OCI-LY1 (cell line): ENCODE measurements around the gene STK4.

Experiments
- H2AFZ ChIP-seq: fragments of 200-600 bp; sonication (generic), shearing (Covaris generic); 2 replicates; pipeline ENCODE4 v1.6.0; 2014; ENCODE audit warnings: antibody characterized with exemption, mild to moderate bottlenecking, low read length
- H3F3A ChIP-seq: fragments of 200-600 bp; sonication (generic), shearing (Covaris generic); 2 replicates; pipeline ENCODE4 v1.6.0; 2014; ENCODE audit warnings: mild to moderate bottlenecking, antibody characterized with exemption, low read length, moderate library complexity; ENCODE audit not compliant: insufficient read depth
- H3K27ac ChIP-seq: fragments of 200-600 bp; sonication (generic); 2 replicates; pipeline ENCODE4 v1.5.1; 2014; ENCODE audit warnings: low read length, mixed run types, mild to moderate bottlenecking, low read depth; ENCODE audit not compliant: poor library complexity, severe bottlenecking
- H3K27me3 ChIP-seq: fragments of 200-600 bp; sonication (generic); 2 replicates; pipeline ENCODE4 v1.6.0; 2014; ENCODE audit warnings: antibody characterized with exemption, mild to moderate bottlenecking, low read length, moderate library complexity; ENCODE audit not compliant: insufficient read depth
- H3K36me3 ChIP-seq: fragments of 200-600 bp; sonication (generic); 2 replicates; pipeline ENCODE4 v1.6.1; 2014; ENCODE audit warnings: mild to moderate bottlenecking, antibody characterized with exemption, low read length, moderate library complexity, mixed read lengths; ENCODE audit not compliant: insufficient read depth
- H3K4me1 ChIP-seq: fragments of 200-600 bp; sonication (generic); 2 replicates; pipeline ENCODE4 v1.5.1; 2014; ENCODE audit warnings: mild to moderate bottlenecking, low read length, moderate library complexity; ENCODE audit not compliant: insufficient read depth, severe bottlenecking
- H3K4me2 ChIP-seq: fragments of 200-600 bp; sonication (generic), shearing (Covaris generic); 2 replicates; pipeline ENCODE4 v1.6.1; 2014; ENCODE audit warnings: low read length
- H3K4me3 ChIP-seq: fragments of 200-600 bp; sonication (generic); 2 replicates; pipeline ENCODE4 v1.5.1; 2014; ENCODE audit warnings: low read length, low read depth, mild to moderate bottlenecking, mixed read lengths; ENCODE audit not compliant: poor library complexity, severe bottlenecking
- H3K79me2 ChIP-seq: fragments of 200-600 bp; shearing (Covaris generic); 2 replicates; pipeline ENCODE4 v1.6.1; 2016; ENCODE audit warnings: mixed run types, low read length, mixed read lengths; ENCODE audit not compliant: insufficient read depth
- H3K9ac ChIP-seq: fragments of 200-600 bp; sonication (generic), shearing (Covaris generic); 2 replicates; pipeline ENCODE4 v1.6.1; 2014; ENCODE audit warnings: mild to moderate bottlenecking, low read length, mixed read lengths
- H3K9me2 ChIP-seq: fragments of 200-600 bp; sonication (generic), shearing (Covaris generic); 2 replicates; pipeline ENCODE4 v1.6.1; 2014; ENCODE audit warnings: low read depth, mild to moderate bottlenecking, low read length, mixed read lengths
- H3K9me3 ChIP-seq: fragments of 200-600 bp; shearing (Covaris generic); 2 replicates; pipeline ENCODE4 v1.6.1; 2014; ENCODE audit warnings: low read length, mixed read lengths
- H4K20me1 ChIP-seq: fragments of 200-600 bp; sonication (generic), shearing (Covaris generic); 2 replicates; pipeline ENCODE4 v1.6.0; 2016; ENCODE audit warnings: mild to moderate bottlenecking, low read length; ENCODE audit not compliant: insufficient read depth
- EZH2 ChIP-seq: fragments of 200-600 bp; sonication (generic), shearing (Covaris generic); IDR thresholded peaks from 2 replicates; pipeline ENCODE4 v1.8.0; 2017; ENCODE audit warnings: borderline replicate concordance, mixed run types, mild to moderate bottlenecking, antibody characterized with exemption, low read length, moderate library complexity, mixed read lengths
- TF ChIP-seq, protein P1 (sequence below): fragments of 200-600 bp; sonication (generic), shearing (Covaris generic); IDR thresholded peaks from 2 replicates; pipeline ENCODE4 v1.5.1; 2017; ENCODE audit warnings: mild to moderate bottlenecking, antibody characterized with exemption, low read length, moderate library complexity, mixed read lengths

Gene STK4

DNA sequence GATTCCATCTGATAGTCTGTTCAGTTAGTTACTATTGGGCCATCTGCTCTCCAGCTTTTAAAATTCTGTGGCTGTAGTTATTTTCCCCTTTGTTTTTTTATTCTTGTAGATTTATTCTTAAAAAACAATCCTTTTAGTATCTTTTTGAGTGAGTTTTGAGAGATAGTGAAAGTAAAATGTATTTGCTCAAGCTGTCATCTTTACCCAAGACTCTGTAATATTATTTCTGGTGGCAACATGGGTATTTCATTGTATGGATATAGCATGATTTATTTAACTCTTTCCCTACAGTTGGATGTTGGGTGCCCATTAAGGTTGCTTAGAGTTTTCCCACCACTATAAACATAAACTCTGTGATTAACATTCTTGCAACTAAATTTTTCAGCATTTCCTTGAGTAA, 24.6 kb downstream of the STK4 start:
- TF ChIP-seq, protein P1, sequence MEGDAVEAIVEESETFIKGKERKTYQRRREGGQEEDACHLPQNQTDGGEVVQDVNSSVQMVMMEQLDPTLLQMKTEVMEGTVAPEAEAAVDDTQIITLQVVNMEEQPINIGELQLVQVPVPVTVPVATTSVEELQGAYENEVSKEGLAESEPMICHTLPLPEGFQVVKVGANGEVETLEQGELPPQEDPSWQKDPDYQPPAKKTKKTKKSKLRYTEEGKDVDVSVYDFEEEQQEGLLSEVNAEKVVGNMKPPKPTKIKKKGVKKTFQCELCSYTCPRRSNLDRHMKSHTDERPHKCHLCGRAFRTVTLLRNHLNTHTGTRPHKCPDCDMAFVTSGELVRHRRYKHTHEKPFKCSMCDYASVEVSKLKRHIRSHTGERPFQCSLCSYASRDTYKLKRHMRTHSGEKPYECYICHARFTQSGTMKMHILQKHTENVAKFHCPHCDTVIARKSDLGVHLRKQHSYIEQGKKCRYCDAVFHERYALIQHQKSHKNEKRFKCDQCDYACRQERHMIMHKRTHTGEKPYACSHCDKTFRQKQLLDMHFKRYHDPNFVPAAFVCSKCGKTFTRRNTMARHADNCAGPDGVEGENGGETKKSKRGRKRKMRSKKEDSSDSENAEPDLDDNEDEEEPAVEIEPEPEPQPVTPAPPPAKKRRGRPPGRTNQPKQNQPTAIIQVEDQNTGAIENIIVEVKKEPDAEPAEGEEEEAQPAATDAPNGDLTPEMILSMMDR, result no peak
- no peak for TF ChIP-seq EZH2
- Histone ChIP-seq H3K27ac (peak overlapping the region; percentile 38), H3F3A (no peaks in the 10 kb centered on the region)

DNA sequence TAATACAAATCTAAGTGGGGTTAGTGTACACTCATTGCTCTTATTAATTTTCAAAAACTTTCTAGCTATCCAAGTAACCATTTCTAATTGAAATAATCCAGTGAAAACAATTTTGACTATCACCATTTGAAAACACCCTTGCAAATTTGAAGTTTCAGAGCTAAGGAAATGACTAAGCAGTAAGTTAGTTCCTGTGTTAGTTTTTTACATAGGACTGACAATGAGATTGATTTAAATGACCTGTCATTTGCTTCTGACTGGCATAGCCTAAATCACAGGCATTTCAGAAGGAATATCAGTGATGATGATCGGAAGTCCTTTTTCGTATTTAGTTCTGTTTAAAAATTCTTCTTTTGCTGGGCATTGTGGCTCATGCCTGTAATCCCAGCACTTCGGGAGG, 27.0 kb downstream of the STK4 start:
- no peak overlapping the region for H3K9ac ChIP-seq
- no peak overlapping the region for H2AFZ ChIP-seq
- H3K4me2 ChIP-seq, result no peak overlapping the region
- H3K36me3 ChIP-seq, result peaks cover 75% of the 10 kb centered on the region
- peak overlapping the region; percentile 23 for H3K27ac ChIP-seq
- no peaks in the 10 kb centered on the region for H3K27me3 ChIP-seq
- H4K20me1 ChIP-seq, result no peaks in the 10 kb centered on the region
- peaks cover 38% of the 10 kb centered on the region for H3K79me2 ChIP-seq
- H3F3A ChIP-seq, result no peaks in the 10 kb centered on the region
- H3K9me2 ChIP-seq, result no peaks in the 10 kb centered on the region
- no peak for TF ChIP-seq EZH2
- TF ChIP-seq, protein P1, result no peak
- H3K4me1 ChIP-seq, result peaks cover 67% of the 10 kb centered on the region
- no peaks in the 10 kb centered on the region for H3K9me3 ChIP-seq
- no peak overlapping the region for H3K4me3 ChIP-seq

More for the DNA sequence above, 24.6 kb downstream of the STK4 start:
- Histone ChIP-seq H4K20me1 (no peaks in the 10 kb centered on the region), H3K79me2 (peaks cover 38% of the 10 kb centered on the region), H3K36me3 (peaks cover 74% of the 10 kb centered on the region), H3K4me3 (no peak overlapping the region), H3K9ac (peak overlapping the region; percentile 32; the same call in 1 of the 2 replicates), H3K4me1 (peaks cover 44% of the 10 kb centered on the region), H3K27me3 (no peaks in the 10 kb centered on the region), H3K9me2 (no peaks in the 10 kb centered on the region), H3K4me2 (peak overlapping the region; percentile 43), H2AFZ (no peak overlapping the region), H3K9me3 (no peaks in the 10 kb centered on the region)

DNA sequence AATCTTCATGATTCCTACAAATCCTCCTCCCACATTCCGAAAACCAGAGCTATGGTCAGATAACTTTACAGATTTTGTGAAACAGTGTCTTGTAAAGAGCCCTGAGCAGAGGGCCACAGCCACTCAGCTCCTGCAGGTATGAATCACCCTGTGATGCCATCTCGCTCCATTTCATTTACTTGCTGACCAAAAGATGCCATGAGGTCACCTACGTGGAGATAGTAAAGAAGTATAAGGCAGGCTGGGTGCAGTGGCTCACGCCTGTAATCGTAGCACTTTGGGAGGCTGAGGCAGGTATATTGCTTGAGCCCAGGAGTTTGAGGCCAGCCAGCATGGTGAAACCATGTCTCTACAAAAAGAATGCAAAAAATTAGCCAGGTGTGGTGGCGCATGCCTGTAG, 30.9 kb downstream of the STK4 start:
- Histone ChIP-seq H4K20me1 (no peaks in the 10 kb centered on the region), H3K27me3 (no peaks in the 10 kb centered on the region), H3F3A (no peaks in the 10 kb centered on the region), H3K4me3 (peak overlapping the region; percentile 19), H2AFZ (no peak overlapping the region), H3K9ac (peak overlapping the region; percentile 31; the same call in 1 of the 2 replicates), H3K36me3 (peaks cover 91% of the 10 kb centered on the region), H3K4me2 (peak overlapping the region; percentile 39), H3K9me2 (no peaks in the 10 kb centered on the region), H3K27ac (peak overlapping the region; percentile 86), H3K4me1 (peaks cover 39% of the 10 kb centered on the region), H3K9me3 (no peaks in the 10 kb centered on the region), H3K79me2 (0 out of 2 replicates have a peak, but pooled peaks cover 7% of the 10 kb centered on the region)
- TF ChIP-seq, protein P1, result no peak
- TF ChIP-seq EZH2, result no peak
